Gastroesophageal sphincter (tissue), 3 donors: ENCODE data around the gene FIP1L1.

ENCODE experiments used
- CTCF ChIP-seq, 4 experiments: fragments of 200-600 bp in 2 of 4; fragments of 450-650 bp in 2 of 4; sonication (generic) in 1 of 4; IDR thresholded peaks; one replicate each; pipeline ENCODE4 v1.5.1; 2017 to 2019; ENCODE audit warnings: antibody characterized with exemption in 4 of 4, mild to moderate bottlenecking in 2 of 4, moderate library complexity in 2 of 4
- POLR2A ChIP-seq, 2 donors: fragments of 450-650 bp; IDR thresholded peaks; one replicate each; pipeline ENCODE4 v1.6.1; 2017; ENCODE audit warnings: antibody characterized with exemption in 2 of 2, mild to moderate bottlenecking in 2 of 2, moderate library complexity in 1 of 2
- POLR2AphosphoS5 ChIP-seq: sonication (generic); formaldehyde crosslinking; IDR thresholded peaks from one replicate; pipeline ENCODE4 v1.6.1; 2017; ENCODE audit warnings: antibody characterized with exemption

GRCh38 chr4:53362093-53362492 is 15.3 kb upstream of the FIP1L1 start:
- TF ChIP-seq CTCF (IDR thresholded peaks at IDR 0.05) (no peak), POLR2A (IDR thresholded peaks at IDR 0.05) (no peak), POLR2AphosphoS5 (no peak)
